C1 segment of cervical spinal cord (tissue), 14 donors: ENCODE measurements around the gene HLA-DRB5.
"Not testable (repeated sequence)": the region's sequence is repeated elsewhere in the genome, so short reads cannot be mapped to it uniquely, and the experiment has no call there.

Experiments used
- DNase-seq, 14 donors: peaks; one replicate each; lab custom pipeline; 2025; lab: John Stamatoyannopoulos, UW

Gene HLA-DRB5

DNA sequence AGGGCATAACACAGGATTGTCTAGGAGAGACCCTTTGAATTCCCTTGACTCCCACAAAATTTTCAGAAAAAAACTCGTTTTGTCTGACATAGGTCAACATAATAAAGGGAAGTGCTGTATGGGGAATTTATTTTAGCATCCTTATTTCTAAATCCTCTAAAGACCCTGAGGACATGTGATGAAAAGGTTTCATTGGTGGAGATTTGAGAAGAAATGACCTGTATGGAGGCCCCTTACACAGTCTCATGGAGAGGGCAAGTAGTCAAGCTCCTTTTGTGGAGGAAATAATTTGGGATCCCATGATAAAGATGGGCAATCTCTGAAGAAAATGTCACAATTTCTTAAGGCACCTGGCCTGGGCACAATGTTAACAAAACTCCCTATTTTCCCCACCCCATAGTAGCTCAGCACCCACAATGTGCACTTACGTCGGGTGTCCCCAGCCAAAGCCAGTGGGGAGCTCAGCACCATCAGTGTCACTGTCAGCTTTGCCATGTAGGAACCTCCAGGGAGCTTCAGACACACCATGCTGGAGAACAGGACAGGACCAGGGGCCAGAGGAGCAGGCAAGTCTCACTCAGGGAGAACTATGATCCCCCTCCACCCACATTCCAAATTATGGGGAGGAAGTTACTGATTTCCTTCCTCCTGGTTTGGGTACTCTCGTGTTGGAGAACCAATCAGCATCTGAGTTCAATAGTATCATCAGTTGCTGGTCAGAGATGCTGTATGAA, at the start of gene HLA-DRB5:
TSS of gene HLA-DRB5 (minus strand) at position 591 of the 734 bp plus-strand sequence. CDS start at position 528, 63 bp downstream.
- peak in 8 of 14 donors; percentile 0 to 19 (median 4) for DNase-seq

DNA sequence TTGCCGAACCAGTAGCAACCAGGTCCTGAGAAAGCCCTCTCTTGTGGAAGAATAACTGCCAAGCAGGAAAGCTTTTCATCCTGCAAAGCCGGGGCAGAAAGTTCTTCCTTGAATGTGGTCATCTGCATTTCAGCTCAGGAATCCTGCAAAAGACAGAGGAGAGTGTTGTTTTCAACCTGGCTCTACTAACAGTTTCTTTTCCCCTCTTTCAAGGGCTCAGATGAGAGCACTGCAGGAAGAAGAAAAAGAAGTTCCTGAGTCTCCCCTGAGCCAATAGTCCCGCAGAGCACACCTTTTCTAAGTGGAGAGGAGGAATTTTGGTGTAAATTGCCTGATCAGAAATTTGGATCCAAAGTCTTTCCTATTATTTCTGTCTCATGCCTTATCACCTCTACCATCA, 48.9 kb upstream of the HLA-DRB5 start:
- DNase-seq = no peak

DNA sequence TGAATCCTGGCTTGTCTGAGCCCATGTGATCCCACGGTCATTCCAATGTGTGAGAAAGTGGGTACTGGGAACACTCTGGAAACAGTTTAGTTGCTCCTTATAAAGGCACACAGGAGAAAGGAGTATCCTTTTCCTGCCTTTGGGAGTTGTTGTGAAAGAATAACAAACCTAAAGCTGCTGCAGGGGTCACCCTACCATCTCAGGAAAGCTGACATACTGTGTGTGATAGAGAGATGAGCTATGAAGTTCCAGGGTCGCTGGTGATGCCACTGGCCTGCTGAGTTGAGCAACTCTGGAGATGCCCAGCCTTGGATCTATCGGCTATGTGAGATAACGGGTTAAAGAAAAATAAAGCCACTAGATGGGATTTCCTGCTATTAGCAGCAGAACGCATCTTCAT, 47.4 kb upstream of the HLA-DRB5 start:
- DNase-seq = not testable (repeated sequence)

DNA sequence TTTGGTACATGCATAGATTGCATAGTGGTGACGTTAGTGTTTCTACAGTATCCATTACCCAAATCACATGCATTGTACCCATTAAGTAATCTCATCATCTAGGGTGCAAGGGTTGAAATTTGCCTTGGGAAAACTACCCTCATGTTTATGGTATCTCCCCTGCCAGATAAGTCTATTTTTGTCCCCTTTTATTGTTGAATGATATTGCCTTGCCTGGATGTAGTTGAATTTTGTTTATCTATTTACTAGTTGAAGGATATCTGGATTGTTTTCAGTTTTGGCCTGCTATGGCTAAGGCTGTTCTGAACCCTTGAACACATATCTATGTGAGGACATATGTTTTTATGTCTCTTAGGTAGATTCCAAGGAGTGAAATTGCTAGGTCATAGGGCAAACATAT, 46.2 kb upstream of the HLA-DRB5 start:
- no peak for DNase-seq

DNA sequence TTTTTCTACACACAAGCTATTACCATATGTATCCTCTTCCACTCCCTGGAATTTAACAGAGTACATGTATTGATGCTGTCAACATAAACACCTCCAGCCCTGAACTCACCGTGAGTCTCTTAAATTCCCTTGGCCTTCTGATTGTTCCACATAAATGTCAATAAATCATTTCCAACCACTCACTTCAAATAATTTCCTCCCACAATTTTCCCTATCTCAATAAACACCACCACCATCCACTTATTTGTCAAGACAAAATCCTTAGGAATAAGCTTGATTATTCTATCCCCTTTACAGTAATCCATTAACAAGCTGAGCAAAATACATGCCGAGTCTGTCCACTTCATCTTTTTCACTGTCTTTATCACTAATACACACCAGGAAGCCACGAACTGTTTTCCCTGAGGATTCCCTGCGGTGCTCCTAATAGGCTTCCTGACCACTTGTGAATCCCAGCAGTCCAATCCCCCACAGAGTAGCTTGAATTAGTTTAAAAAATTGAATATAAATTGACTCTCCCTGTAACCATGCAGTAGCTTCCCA, 40.3 kb upstream of the HLA-DRB5 start:
- no peak for DNase-seq

DNA sequence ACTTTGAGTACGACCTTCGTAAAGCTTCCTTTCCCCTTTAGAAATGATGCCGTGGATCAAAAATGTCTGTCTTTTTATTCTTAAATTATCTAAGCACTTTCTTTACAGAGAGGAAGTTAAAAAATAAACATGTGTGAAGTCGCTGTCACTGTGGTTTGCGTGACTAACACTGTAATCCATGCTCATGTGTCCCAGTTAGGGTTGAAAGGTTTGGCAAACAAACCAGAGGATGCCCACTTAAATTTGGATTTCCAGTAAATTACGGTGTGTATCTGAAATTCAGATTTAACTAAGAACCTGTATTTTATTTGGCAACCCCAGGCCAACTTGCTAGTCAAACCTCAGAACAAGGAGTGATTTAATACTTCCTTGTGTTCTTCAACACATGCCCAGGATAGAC, 38.5 kb upstream of the HLA-DRB5 start:
- DNase-seq = no peak

DNA sequence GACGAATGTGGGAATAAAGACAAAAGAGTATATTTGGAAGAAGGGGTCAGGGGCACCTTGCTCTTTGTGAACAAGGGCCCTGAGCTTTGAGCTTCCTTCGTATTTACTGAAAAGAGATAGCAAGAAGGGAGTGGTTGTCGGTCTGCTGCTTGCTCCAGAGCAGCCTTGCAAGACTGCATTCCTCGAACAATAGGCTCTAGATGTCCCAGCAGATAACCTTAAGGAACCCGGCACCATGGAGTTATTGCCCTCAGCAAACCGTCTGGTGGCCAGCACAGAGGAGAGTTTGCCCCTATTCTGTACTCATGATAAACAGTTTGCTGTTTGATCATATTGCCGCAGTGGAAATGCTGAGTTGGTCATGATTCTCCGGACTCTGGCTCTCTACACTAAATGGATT, 36.9 kb upstream of the HLA-DRB5 start:
- no peak for DNase-seq

DNA sequence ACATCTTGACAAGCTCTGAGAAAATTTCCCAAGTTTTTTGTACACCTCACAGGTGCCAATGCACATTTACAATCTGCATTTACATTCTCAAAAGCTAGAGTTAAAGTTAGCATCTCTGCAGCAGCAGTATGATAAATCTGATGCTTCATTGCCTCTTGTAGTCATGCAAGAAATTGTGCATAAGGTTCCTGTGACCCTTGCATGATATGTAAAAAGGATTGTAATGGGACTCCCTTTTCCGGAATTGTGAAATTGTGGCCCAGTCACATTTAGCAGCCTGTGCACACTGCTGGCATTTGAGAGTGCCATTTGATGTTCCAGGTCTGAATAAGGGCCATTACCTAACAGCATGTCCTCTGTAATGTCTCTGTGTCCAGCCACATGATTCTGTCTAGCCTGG, 35.4 kb upstream of the HLA-DRB5 start:
- DNase-seq = no peak

DNA sequence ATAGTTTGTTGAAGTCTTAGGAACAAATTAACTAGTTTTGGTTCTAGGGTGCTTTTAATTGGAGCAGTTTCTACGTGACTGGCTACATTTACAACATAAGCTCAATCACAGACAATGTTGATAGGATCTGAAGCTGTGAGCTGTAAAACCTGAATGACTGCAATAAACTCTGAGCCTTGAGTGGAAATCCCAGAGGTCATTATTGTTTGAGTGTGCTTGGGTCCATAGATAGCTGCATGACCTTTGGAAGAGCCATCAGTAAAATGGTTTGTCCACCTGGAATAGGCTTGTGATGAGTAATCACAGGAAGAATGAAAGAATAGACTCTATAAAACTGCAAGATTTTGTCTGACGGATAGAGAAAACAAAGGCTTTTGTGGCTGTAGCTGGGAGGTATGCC, 32.9 kb upstream of the HLA-DRB5 start:
- DNase-seq = no peak

DNA sequence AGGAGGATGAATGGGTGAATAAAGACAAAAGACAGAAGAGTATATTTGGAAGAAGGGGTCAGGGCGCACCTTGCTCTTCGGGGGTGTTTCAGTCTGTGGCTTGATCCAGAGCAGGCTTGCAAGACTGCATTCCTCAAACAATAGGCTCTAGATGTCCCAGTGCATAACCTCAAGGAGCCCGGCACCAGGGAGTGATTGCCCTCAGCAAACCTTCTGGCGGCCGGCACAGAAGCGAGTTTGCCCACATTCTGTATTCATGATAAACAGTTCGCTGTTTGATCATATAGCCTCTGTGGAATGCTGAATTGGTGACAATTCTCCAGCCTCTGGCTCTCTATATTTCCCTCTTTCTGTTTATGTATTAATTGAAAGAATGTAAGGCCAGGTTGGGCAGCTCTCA, 29.7 kb upstream of the HLA-DRB5 start:
- DNase-seq = no peak

DNA sequence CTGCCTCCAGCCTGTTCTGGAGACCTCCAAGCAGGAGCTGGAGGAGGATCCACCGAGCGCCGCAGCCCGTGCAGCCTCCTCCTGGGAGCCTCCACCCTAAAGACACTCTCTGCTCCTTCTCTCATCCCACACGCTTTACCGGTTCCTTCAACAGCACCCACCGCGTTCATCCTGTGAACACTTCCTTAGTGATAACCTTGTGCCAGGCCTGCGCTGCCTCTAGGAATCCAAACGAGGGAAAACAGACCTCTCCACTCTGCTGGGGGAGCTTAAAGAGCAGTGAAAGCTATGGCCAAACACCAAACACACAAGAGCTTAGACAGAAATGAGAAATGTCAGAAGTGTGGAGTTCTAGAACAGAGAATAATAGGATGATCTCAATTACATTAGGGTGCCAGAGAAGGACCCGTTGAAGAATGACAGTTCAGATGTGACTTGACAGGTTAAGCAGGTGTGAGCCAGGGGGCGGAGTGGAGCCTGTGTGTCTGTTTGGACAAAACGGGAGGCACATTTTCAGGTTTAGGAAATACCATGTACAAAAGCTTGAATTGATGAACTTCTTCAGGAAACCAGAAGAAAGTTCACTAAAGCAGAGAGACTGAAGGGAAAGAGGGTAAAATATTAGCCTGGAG, 28.5 kb upstream of the HLA-DRB5 start:
- no peak for DNase-seq

DNA sequence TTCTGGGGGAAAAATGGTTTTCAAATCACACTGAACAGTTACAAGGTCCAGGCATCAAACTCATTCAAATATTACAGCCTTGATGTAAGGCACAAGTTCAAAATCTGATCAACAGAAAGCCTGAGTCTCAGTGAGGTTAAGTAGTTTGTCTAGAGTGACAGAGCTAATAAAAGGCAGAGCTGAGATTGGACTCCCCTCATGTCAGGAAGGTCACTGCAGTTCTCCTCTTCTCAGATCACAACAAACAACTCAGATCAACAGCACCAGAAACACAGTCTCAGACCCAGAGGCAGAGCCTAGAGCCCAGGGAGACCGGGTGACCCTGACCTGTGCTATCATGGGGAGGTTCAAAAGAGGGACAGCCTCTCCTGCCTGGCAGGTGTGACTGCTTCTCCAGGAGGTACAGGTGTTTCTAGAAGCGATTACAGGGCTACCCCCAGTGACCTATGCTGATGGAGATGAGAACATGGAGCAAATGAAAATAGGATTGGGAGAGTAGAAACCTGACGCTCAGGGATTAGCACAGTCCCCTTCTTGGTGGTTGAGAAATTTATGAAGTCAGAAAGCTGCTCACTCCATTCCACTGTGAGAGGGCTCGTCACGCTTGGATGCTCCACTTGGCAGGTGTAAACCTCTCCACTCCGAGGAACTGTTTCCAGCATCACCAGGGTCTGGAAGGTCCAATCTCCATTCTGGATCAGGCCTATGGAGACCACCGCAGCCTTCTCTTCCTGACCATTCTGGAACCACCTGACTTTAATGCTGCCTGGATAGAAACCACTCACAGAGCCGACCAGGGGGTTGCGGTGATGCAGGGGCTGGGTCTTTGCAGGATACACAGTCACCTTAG, 24.3 kb upstream of the HLA-DRB5 start:
- DNase-seq = no peak

DNA sequence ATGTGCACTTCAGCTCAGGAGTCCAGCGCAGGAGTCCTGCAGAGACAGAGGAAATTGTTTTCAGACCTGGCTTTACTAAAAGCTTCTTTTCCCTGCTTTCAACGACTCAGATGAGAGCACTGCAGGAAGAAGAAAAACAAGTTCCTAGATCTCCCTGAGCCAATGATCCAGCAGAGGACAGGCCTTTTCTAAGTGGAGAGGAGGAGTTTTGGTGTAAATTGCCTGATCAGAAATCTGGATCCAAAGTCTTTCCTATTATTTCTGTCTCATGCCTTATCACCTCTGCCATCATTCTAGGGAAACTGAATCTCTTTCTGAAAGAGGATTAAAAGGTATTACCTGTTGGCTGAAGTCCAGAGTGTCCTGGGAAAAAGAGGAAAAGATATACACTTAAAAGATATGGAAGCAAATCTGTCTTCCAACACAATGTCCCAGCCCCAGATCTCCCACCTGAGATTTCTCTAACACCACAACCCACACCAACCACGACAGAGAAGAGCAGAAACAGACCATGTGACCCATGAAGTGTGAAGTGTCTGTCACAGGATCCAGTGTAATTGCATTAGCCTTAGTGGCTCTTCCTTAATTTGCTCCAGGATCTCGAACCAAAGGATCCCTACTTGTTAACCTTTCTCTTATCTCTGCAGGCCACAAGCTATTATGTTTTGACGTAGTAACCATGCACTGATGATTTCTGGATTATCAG, 23.1 kb upstream of the HLA-DRB5 start:
- no peak for DNase-seq

DNA sequence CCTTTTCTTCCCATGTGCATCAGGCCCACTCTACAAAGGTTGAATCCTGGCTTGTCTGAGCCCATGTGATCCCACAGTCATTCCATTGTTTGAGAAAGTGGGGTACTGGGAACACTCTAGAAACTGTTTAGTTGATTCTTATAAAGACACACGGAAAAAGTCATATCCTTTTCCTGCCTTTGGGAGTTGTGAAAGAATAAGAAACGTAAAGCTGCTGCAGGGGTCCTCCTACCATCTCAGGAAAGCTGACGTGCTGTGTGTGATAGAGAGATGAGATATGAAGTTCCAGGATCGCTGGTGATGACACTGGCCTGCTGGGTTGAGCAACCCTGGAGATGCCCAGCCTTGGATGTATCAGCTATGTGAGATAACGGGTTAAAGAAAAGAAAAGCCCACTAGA, 21.3 kb upstream of the HLA-DRB5 start:
- DNase-seq = no peak

DNA sequence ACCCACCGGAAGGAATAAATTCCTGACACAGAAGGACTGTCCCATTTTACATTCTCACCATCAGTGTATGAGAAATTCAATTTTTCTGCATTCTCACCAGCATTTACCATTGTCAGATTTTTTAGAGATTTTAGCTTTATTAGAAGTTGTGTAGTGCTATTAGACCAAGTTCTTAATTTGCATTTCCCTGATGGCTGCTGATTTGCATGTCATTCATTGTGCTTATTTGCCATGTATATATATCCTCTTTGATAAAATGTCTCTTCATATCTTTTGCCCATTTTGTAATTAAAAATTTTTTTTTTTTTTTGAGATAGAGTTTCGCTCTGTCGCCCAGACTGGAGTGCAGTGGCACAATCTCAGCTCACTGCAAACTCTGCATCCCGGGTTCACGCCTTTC, 9.8 kb upstream of the HLA-DRB5 start:
- DNase-seq = no peak

DNA sequence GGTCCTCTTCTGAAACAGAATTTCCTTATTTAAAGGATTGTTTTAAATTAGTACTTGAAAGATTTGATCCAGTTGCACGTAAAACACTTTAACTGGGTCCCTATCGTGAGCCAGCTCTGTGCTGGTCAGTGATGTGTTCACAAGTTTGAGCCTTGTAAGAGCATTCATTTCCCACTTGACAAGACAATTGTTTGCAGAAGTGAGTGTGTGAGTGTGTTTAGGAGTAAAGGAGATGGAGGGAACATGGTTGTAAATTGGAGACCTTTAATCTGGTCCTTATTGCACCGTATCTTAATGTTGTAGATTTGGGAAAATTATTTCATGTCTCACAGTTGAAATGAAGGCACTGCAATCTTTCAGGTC, 325 bp upstream of the HLA-DRB5 start:
- DNase-seq = not testable (repeated sequence)

DNA sequence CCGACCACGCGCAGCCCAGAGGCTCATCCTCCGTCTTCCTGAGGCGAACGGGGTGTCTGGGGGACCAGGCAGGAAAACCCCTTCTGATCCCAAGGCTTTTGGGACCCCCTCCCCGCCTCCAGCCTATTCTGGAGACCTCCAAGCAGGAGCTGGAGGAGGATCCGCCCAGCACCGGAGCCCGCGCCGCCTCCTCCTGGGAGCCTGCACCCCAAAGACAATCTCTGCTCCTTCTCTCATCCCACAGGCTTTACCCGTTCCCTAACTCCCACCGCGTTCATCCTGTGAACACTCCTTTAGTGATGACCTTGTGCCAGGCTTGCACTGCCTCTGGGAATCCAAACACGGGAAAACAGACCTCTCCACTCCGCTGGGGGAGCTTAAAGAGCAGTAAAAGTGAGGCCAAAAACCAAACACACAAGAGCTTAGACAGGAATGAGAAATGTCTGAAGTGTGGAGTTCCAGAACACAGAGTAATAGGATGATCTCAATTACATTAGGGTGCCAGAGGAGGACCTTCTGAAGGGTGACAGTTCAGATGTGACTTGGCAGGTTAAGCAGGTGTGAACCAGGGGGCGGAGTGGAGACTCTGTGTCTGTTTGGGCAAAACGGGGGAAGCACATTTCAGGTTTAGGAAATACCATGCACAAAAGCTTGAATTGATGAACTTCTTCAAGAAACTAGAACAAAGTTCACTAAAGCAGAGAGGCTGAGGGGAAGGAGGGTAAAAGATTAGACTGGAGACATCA, 7.6 kb downstream of the HLA-DRB5 start:
- no peak for DNase-seq

DNA sequence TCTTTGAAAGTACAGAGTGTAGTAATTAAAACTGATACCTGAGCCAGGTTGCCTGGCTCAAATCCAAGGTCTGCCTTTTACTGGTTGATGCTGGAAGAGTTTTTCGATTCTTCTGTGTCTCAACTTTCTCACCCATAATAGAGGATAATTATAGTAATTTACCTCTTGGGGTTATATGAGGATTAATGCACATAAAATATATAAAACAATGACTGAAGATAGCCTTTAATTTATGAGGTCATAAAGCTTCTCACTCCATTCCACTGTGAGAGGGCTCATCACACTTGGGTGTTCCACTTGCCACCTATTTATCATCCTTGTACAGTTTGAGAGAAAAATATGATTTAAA, 10.2 kb downstream of the HLA-DRB5 start:
- no peak for DNase-seq

DNA sequence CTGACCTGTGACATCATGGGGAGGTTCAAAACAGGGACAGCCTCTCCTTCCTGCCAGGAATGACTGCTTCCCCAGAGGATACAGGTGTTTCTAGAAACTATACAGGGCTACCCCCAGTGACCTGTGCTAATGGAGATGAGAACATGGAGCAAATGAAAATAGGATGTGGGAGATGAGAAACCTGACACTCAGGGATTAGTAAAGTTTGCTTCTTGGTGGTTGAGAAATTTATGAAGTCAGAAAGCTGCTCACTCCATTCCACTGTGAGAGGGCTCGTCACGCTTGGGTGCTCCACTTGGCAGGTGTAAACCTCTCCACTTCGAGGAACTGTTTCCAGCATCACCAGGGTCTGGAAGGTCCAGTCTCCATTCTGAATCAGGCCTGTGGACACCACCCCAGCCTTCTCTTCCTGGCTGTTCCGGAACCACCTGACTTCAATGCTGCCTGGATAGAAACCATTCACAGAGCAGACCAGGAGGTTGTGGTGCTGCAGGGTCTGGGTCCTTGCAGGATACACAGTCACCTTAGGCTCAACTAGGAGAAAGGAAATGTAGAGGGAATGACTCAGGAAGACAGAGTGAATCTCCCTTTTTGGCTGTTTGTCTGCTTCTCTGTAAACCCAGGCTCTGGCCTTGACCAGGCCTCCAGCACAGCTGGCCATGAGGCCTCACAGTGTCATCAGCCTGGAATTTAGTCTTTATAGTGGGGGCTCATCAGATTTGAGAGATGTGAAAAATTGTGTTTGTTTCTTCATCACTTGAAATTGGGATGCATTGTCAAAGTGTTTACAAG, 10.8 kb downstream of the HLA-DRB5 start:
- DNase-seq = no peak
